ENCODE data around the gene DGCR2.

- TF ChIP-seq CTCF (conservative IDR thresholded peaks at IDR 0.05; ENCODE audit: low read depth, low read length) (no peak), RFX5 (IDR thresholded peaks at IDR 0.05; ENCODE audit: low read depth, low read length) (no peak), POLR2A (IDR thresholded peaks at IDR 0.05; ENCODE audit: low read depth, low read length) (no peak), RCOR1 (IDR thresholded peaks at IDR 0.05; ENCODE audit: insufficient replicate concordance, low read length) (no peak), MAZ (IDR thresholded peaks at IDR 0.05; ENCODE audit: borderline replicate concordance, low read depth, low read length) (no peak), CEBPB (IDR thresholded peaks at IDR 0.05; ENCODE audit: low read depth, low read length) (no peak), USF2 (IDR thresholded peaks at IDR 0.05; ENCODE audit: low read depth, low read length) (no peak), SMC3 (IDR thresholded peaks at IDR 0.05; ENCODE audit: low read depth, low read length) (no peak), BHLHE40 (IDR thresholded peaks at IDR 0.05; ENCODE audit: low read depth, low read length) (no peak), MAFK (IDR thresholded peaks at IDR 0.05; ENCODE audit: low read depth, low read length) (no peak), RAD21 (IDR thresholded peaks at IDR 0.05; ENCODE audit: low read length) (no peak), ELK1 (IDR thresholded peaks at IDR 0.05; ENCODE audit: borderline replicate concordance, low read depth, low read length) (no peak), NFE2L2 (IDR thresholded peaks at IDR 0.05; ENCODE audit: low read depth, low read length) (no peak)
These were observed 75.2 kb downstream of the DGCR2 start for GRCh38 chr22:19046719-19047609.

Measured in IMR-90 (cell line).